T-helper 2 cell treated with Interferon-gamma antibody and Interleukin-4, amounts not matched to agents 5 μg/mL and 100 μg/mL, for 36 hours (primary cell): Measurements from ENCODE around the gene PHF14.

Source experiments
- DNase-seq: peaks from one replicate; pipeline ENCODE4 v3.0.0; 2021; ENCODE audit warnings: low spot score
- H3K27ac Mint-ChIP-seq: one replicate; pipeline ENCODE4 v1.8.0; 2021; ENCODE audit warnings: mild to moderate bottlenecking, mixed read lengths
- H3K27me3 Mint-ChIP-seq: one replicate; pipeline ENCODE4 v1.8.0; 2021; ENCODE audit warnings: low read depth, mixed read lengths
- H3K36me3 Mint-ChIP-seq: one replicate; pipeline ENCODE4 v1.8.0; 2021; ENCODE audit warnings: low read depth, mixed read lengths
- H3K4me1 Mint-ChIP-seq: one replicate; pipeline ENCODE4 v1.8.0; 2021; ENCODE audit warnings: low read depth, mixed read lengths
- H3K4me3 Mint-ChIP-seq: one replicate; pipeline ENCODE4 v1.8.0; 2022; ENCODE audit warnings: mild to moderate bottlenecking, moderate library complexity, mixed read lengths
- H3K9me3 Mint-ChIP-seq: one replicate; pipeline ENCODE4 v1.8.0; 2021; ENCODE audit warnings: mixed read lengths

Gene PHF14

GRCh38 chr7:11206177-11206899, 232.7 kb downstream of the PHF14 start:
- Mint-ChIP-seq H3K36me3 (no peaks in the 10 kb centered on the region), H3K4me1 (peaks cover 3% of the 10 kb centered on the region), H3K9me3 (no peaks in the 10 kb centered on the region), H3K27me3 (no peaks in the 10 kb centered on the region), H3K4me3 (no peak overlapping the region), H3K27ac (no peak overlapping the region)
- DNase-seq, result no peak

- DNase-seq, result no peak
Measured at GRCh38 chr7:11207565-11207964, 233.9 kb downstream of the PHF14 start.

GRCh38 chr7:11208883-11209465, 235.3 kb downstream of the PHF14 start:
- H3K27me3 Mint-ChIP-seq, result no peaks in the 10 kb centered on the region
- H3K9me3 Mint-ChIP-seq, result no peaks in the 10 kb centered on the region

More at GRCh38 chr7:11207565-11207964, 233.9 kb downstream of the PHF14 start:
- Mint-ChIP-seq H3K27me3 (no peaks in the 10 kb centered on the region), H3K36me3 (no peaks in the 10 kb centered on the region), H3K27ac (no peak overlapping the region), H3K4me1 (peaks cover 3% of the 10 kb centered on the region), H3K4me3 (no peak overlapping the region), H3K9me3 (no peaks in the 10 kb centered on the region)

GRCh38 chr7:11210374-11210773, 236.7 kb downstream of the PHF14 start:
- Mint-ChIP-seq H3K27me3 (no peaks in the 10 kb centered on the region), H3K4me1 (peaks cover 3% of the 10 kb centered on the region), H3K36me3 (no peaks in the 10 kb centered on the region), H3K4me3 (no peak overlapping the region), H3K9me3 (no peaks in the 10 kb centered on the region), H3K27ac (no peak overlapping the region)
- DNase-seq, result no peak

More at GRCh38 chr7:11208883-11209465, 235.3 kb downstream of the PHF14 start:
- Mint-ChIP-seq H3K4me3 (no peak overlapping the region), H3K36me3 (no peaks in the 10 kb centered on the region), H3K4me1 (peaks cover 3% of the 10 kb centered on the region), H3K27ac (no peak overlapping the region)
- no peak for DNase-seq

GRCh38 chr7:11212080-11212711, 238.5 kb downstream of the PHF14 start:
- no peak overlapping the region for H3K27ac Mint-ChIP-seq

GRCh38 chr7:11212816-11213215, 239.1 kb downstream of the PHF14 start:
- no peaks in the 10 kb centered on the region for H3K27me3 Mint-ChIP-seq
- no peak for DNase-seq
- no peak overlapping the region for H3K4me3 Mint-ChIP-seq
- H3K9me3 Mint-ChIP-seq, result no peaks in the 10 kb centered on the region
- peaks cover 3% of the 10 kb centered on the region for H3K4me1 Mint-ChIP-seq
- H3K36me3 Mint-ChIP-seq, result no peaks in the 10 kb centered on the region
- H3K27ac Mint-ChIP-seq, result no peak overlapping the region

More at GRCh38 chr7:11212080-11212711, 238.5 kb downstream of the PHF14 start:
- no peaks in the 10 kb centered on the region for H3K36me3 Mint-ChIP-seq
- DNase-seq, result peak; percentile 37
- no peaks in the 10 kb centered on the region for H3K9me3 Mint-ChIP-seq
- peaks cover 3% of the 10 kb centered on the region for H3K4me1 Mint-ChIP-seq
- H3K27me3 Mint-ChIP-seq, result no peaks in the 10 kb centered on the region
- no peak overlapping the region for H3K4me3 Mint-ChIP-seq

GRCh38 chr7:11213266-11213665, 239.6 kb downstream of the PHF14 start:
- no peaks in the 10 kb centered on the region for H3K27me3 Mint-ChIP-seq
- no peak overlapping the region for H3K4me3 Mint-ChIP-seq
- H3K36me3 Mint-ChIP-seq, result no peaks in the 10 kb centered on the region
- H3K4me1 Mint-ChIP-seq, result peaks cover 3% of the 10 kb centered on the region
- no peak overlapping the region for H3K27ac Mint-ChIP-seq
- no peak for DNase-seq
- H3K9me3 Mint-ChIP-seq, result no peaks in the 10 kb centered on the region

- H3K4me3 Mint-ChIP-seq, result no peak overlapping the region
- no peak for DNase-seq
- no peaks in the 10 kb centered on the region for H3K36me3 Mint-ChIP-seq
- H3K27ac Mint-ChIP-seq, result no peak overlapping the region
- no peaks in the 10 kb centered on the region for H3K4me1 Mint-ChIP-seq
- H3K27me3 Mint-ChIP-seq, result peaks cover 4% of the 10 kb centered on the region
- no peaks in the 10 kb centered on the region for H3K9me3 Mint-ChIP-seq
Measured at GRCh38 chr7:11216276-11216675, 242.6 kb downstream of the PHF14 start.

GRCh38 chr7:11217848-11218565, 244.3 kb downstream of the PHF14 start:
- Mint-ChIP-seq H3K27ac (no peak overlapping the region), H3K4me3 (no peak overlapping the region), H3K9me3 (no peaks in the 10 kb centered on the region), H3K4me1 (no peaks in the 10 kb centered on the region), H3K36me3 (no peaks in the 10 kb centered on the region), H3K27me3 (peaks cover 4% of the 10 kb centered on the region)
- DNase-seq, result no peak
